ENCODE data around the gene ACVR1. TPM values are rescaled to one million over a fixed set of nuclear protein-coding genes. Genes with fewer than 3 reads are reported as not detected.

Gene ACVR1
- total and polyA plus RNA-seq, 2 donors (not counting 1 experiment from before 2014, with no cell fraction given), result 42.9 to 72.1 TPM

GRCh38 chr2:157864857-157865430 lies 11.2 kb downstream of the ACVR1 start:
- Histone ChIP-seq H3K4me1 (ENCODE audit: control insufficient read depth, extremely low read depth, insufficient read depth, low read length) (no peaks in the 10 kb centered on the region), H2AFZ (ENCODE audit: low read length) (no peak overlapping the region), H3K9me3 (ENCODE audit: control insufficient read depth, insufficient read depth, low read depth, low read length) (no peaks in the 10 kb centered on the region), H3K79me2 (ENCODE audit: control insufficient read depth, insufficient read depth, low read length) (peaks cover 65% of the 10 kb centered on the region), H4K20me1 (ENCODE audit: control insufficient read depth, extremely low read depth, insufficient read depth, low read length) (no peaks in the 10 kb centered on the region), H3K36me3 (ENCODE audit: control insufficient read depth, insufficient read depth, low read length) (no peaks in the 10 kb centered on the region), H3K4me3 (replicated peaks in 1 of 4; ENCODE audit: control extremely low read depth in 1 of 4, insufficient read depth in 1 of 4, low read depth in 3 of 4, low read length in 4 of 4) (no peak overlapping the region), H3K9ac (ENCODE audit: insufficient read depth, low read length) (no peak overlapping the region), H3K27me3 (ENCODE audit: control insufficient read depth, insufficient read depth, low read length) (no peaks in the 10 kb centered on the region), H3K27ac (ENCODE audit: insufficient read depth, low read length) (no peak overlapping the region), H3K4me2 (ENCODE audit: extremely low read depth, insufficient read depth, low read length) (no peak overlapping the region)
- TF ChIP-seq EZH2 (IDR thresholded peaks at IDR 0.05; ENCODE audit: low read length, missing control alignments), result no peak
- TF ChIP-seq CTCF (conservative IDR thresholded peaks at IDR 0.05 in 1 of 2, IDR thresholded peaks at IDR 0.05 in 1 of 2; ENCODE audit: low read depth in 1 of 2, low read length in 2 of 2), result no peak
- no peak for DNase-seq (ENCODE audit: low read depth in 2 of 2)

GRCh38 chr2:157858846-157859245 lies 17.3 kb downstream of the ACVR1 start:
- no peak overlapping the region for H2AFZ ChIP-seq (ENCODE audit: low read length)
- no peaks in the 10 kb centered on the region for H3K36me3 ChIP-seq (ENCODE audit: control insufficient read depth, insufficient read depth, low read length)
- H3K27me3 ChIP-seq (ENCODE audit: control insufficient read depth, insufficient read depth, low read length), result no peaks in the 10 kb centered on the region
- H3K79me2 ChIP-seq (ENCODE audit: control insufficient read depth, insufficient read depth, low read length), result peaks cover 32% of the 10 kb centered on the region
- no peaks in the 10 kb centered on the region for H3K9me3 ChIP-seq (ENCODE audit: control insufficient read depth, insufficient read depth, low read depth, low read length)
- H3K4me3 ChIP-seq (replicated peaks in 1 of 4; ENCODE audit: control extremely low read depth in 1 of 4, insufficient read depth in 1 of 4, low read depth in 3 of 4, low read length in 4 of 4), result no peak overlapping the region
- no peak for DNase-seq (ENCODE audit: low read depth in 2 of 2)
- H3K4me1 ChIP-seq (ENCODE audit: control insufficient read depth, extremely low read depth, insufficient read depth, low read length), result peaks cover 6% of the 10 kb centered on the region
- TF ChIP-seq CTCF (conservative IDR thresholded peaks at IDR 0.05 in 1 of 2, IDR thresholded peaks at IDR 0.05 in 1 of 2; ENCODE audit: low read depth in 1 of 2, low read length in 2 of 2) (no peak), EZH2 (IDR thresholded peaks at IDR 0.05; ENCODE audit: low read length, missing control alignments) (no peak)
- H3K27ac ChIP-seq (ENCODE audit: insufficient read depth, low read length), result no peak overlapping the region
- H3K4me2 ChIP-seq (ENCODE audit: extremely low read depth, insufficient read depth, low read length), result no peak overlapping the region
- no peaks in the 10 kb centered on the region for H4K20me1 ChIP-seq (ENCODE audit: control insufficient read depth, extremely low read depth, insufficient read depth, low read length)
- H3K9ac ChIP-seq (ENCODE audit: insufficient read depth, low read length), result no peak overlapping the region

GRCh38 chr2:157857881-157858280 lies 18.2 kb downstream of the ACVR1 start:
- H3K27ac ChIP-seq (ENCODE audit: insufficient read depth, low read length), result no peak overlapping the region

More at GRCh38 chr2:157857881-157858280, 18.2 kb downstream of the ACVR1 start:
- no peak for DNase-seq (ENCODE audit: low read depth in 2 of 2)
- TF ChIP-seq CTCF (conservative IDR thresholded peaks at IDR 0.05 in 1 of 2, IDR thresholded peaks at IDR 0.05 in 1 of 2; ENCODE audit: low read depth in 1 of 2, low read length in 2 of 2) (no peak), EZH2 (IDR thresholded peaks at IDR 0.05; ENCODE audit: low read length, missing control alignments) (no peak)
- Histone ChIP-seq H3K4me3 (replicated peaks in 1 of 4; ENCODE audit: control extremely low read depth in 1 of 4, insufficient read depth in 1 of 4, low read depth in 3 of 4, low read length in 4 of 4) (no peak overlapping the region), H3K9ac (ENCODE audit: insufficient read depth, low read length) (no peak overlapping the region), H4K20me1 (ENCODE audit: control insufficient read depth, extremely low read depth, insufficient read depth, low read length) (no peaks in the 10 kb centered on the region), H3K27me3 (ENCODE audit: control insufficient read depth, insufficient read depth, low read length) (no peaks in the 10 kb centered on the region), H3K4me2 (ENCODE audit: extremely low read depth, insufficient read depth, low read length) (no peak overlapping the region), H2AFZ (ENCODE audit: low read length) (no peak overlapping the region), H3K4me1 (ENCODE audit: control insufficient read depth, extremely low read depth, insufficient read depth, low read length) (peaks cover 6% of the 10 kb centered on the region), H3K9me3 (ENCODE audit: control insufficient read depth, insufficient read depth, low read depth, low read length) (no peaks in the 10 kb centered on the region), H3K36me3 (ENCODE audit: control insufficient read depth, insufficient read depth, low read length) (no peaks in the 10 kb centered on the region), H3K79me2 (ENCODE audit: control insufficient read depth, insufficient read depth, low read length) (peaks cover 34% of the 10 kb centered on the region)
